Activated CD4-positive, alpha-beta T cell treated with anti-CD3 and anti-CD28 coated beads for 1 hour (primary cell): ENCODE results near the gene TBC1D2B.

Experiments used
- DNase-seq: peaks from one replicate; pipeline ENCODE4 v3.0.0-alpha.2; 2020

The TBC1D2B gene

GRCh38 chr15:78093242-78094020, 15.9 kb upstream of the TBC1D2B start:
- no peak for DNase-seq

- DNase-seq = no peak
These were observed 14.9 kb upstream of the TBC1D2B start, which contains the start of gene SH2D7 for GRCh38 chr15:78092261-78093041. Gene SH2D7, plus strand, starts transcription at chr15:78092561. Its CDS starts 24 bp downstream, at chr15:78092585.

- no peak for DNase-seq
These were observed 13.0 kb upstream of the TBC1D2B start for GRCh38 chr15:78090422-78091063.

GRCh38 chr15:78088773-78089080, 11.2 kb upstream of the TBC1D2B start:
- no peak for DNase-seq

GRCh38 chr15:78087951-78088772, 10.7 kb upstream of the TBC1D2B start:
- DNase-seq = no peak

- no peak for DNase-seq
These were observed 8.4 kb upstream of the TBC1D2B start for GRCh38 chr15:78085928-78086327.

GRCh38 chr15:78084449-78084750, 6.9 kb upstream of the TBC1D2B start:
- no peak for DNase-seq

- DNase-seq = no peak
These were observed 6.4 kb upstream of the TBC1D2B start for GRCh38 chr15:78083687-78084448.

- no peak for DNase-seq
These were observed 5.7 kb upstream of the TBC1D2B start for GRCh38 chr15:78083186-78083585.

- DNase-seq = no peak
These were observed 5.2 kb upstream of the TBC1D2B start for GRCh38 chr15:78082743-78083110.

- no peak for DNase-seq
These were observed 4.7 kb upstream of the TBC1D2B start for GRCh38 chr15:78082106-78082742.

- DNase-seq = no peak
These were observed 2.6 kb upstream of the TBC1D2B start for GRCh38 chr15:78080088-78080460.

- DNase-seq = no peak
These were observed 2.0 kb upstream of the TBC1D2B start for GRCh38 chr15:78079298-78080087.

GRCh38 chr15:78077871-78078210, 330 bp upstream of the TBC1D2B start:
- no peak for DNase-seq

- no peak for DNase-seq
These were observed 1.1 kb downstream of the TBC1D2B start for GRCh38 chr15:78076231-78077052.

GRCh38 chr15:78075490-78076230, 1.9 kb downstream of the TBC1D2B start:
- DNase-seq = no peak

GRCh38 chr15:78073046-78073787, 4.3 kb downstream of the TBC1D2B start:
- DNase-seq = no peak

- DNase-seq = no peak
These were observed 5.2 kb downstream of the TBC1D2B start for GRCh38 chr15:78072080-78072892.
